Peyer's patch (tissue), 4 donors: ENCODE results near the gene ROR1. TPM values are rescaled to one million over a fixed set of nuclear protein-coding genes. Genes with fewer than 3 reads are reported as not detected.

Experiments used
- DNase-seq, 3 donors: peaks; one replicate each; pipeline ENCODE4 v3.0.0-alpha.2; 2017 to 2019
- H3K27ac ChIP-seq, 4 donors: fragments of 200-600 bp; sonication (generic); one replicate each; pipeline ENCODE4 v1.5.1; 2016 to 2019
- H3K27me3 ChIP-seq, 2 donors: fragments of 200-600 bp; sonication (generic); one replicate each; pipeline ENCODE4 v1.5.1; 2019
- H3K36me3 ChIP-seq, 3 donors: fragments of 200-600 bp; sonication (generic); one replicate each; pipeline ENCODE4 v1.5.1; 2016 to 2019
- H3K4me1 ChIP-seq, 4 donors: fragments of 200-600 bp; sonication (generic); one replicate each; pipeline ENCODE4 v1.5.1; 2016 to 2019
- H3K4me3 ChIP-seq, 4 donors: fragments of 200-600 bp; sonication (generic); 1 replicate in 3 of 4; 2 replicates in 1 of 4; pipeline ENCODE4 v1.5.1; 2016 to 2019; ENCODE audit warnings: mild to moderate bottlenecking in 1 of 4
- H3K9me3 ChIP-seq, 4 donors: fragments of 200-600 bp; sonication (generic); one replicate each; pipeline ENCODE4 v1.5.1; 2016 to 2019; ENCODE audit warnings: mild to moderate bottlenecking in 1 of 4
- POLR2A ChIP-seq, 2 donors: fragments of 450-650 bp; IDR thresholded peaks; one replicate each; pipeline ENCODE4 v1.5.1; 2017; ENCODE audit warnings: antibody characterized with exemption in 2 of 2, mild to moderate bottlenecking in 2 of 2, moderate library complexity in 2 of 2
- total RNA-seq, 4 donors: library from RNA; depleted of rRNA; stranded (reverse); fragments of >200 nt; gene quantifications; one replicate each; pipeline ENCODE4 v1.1.0, GENCODE V29; 2016
- TF ChIP-seq, protein P1 (sequence below), 6 experiments: fragments of 450-650 bp in 4 of 6; fragments of 200-600 bp in 2 of 6; sonication (generic) in 1 of 6; IDR thresholded peaks; one replicate each; pipeline ENCODE4 v1.5.1; 2017 to 2019; ENCODE audit warnings: antibody characterized with exemption in 6 of 6, mild to moderate bottlenecking in 3 of 6, moderate library complexity in 1 of 6

ROR1 gene
- total RNA-seq, 4 donors from 2014 or later, result 1.2 to 7.4 (median 4.7) TPM

DNA sequence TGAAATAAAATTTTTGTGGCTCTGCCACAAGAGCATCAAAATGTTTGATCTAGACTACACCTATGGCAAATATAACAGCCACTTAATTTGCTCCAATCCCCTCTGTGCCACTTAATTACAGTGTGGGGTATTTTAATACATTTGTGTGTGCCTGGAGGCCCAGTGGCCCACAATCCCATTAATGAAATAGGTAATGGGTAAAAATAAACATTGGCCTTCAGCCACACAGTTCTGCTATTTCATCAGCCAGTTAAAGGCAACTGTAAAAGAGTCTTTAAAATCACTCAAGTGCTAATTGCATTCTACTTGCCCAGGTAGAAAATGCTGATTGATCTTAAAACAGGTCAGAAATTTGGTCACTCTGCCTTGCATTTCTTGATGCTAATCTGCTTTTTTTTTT is 278.0 kb downstream of the ROR1 start:
- no peaks in the 10 kb centered on the region for H3K9me3 ChIP-seq
- no peaks in the 10 kb centered on the region for H3K36me3 ChIP-seq
- no peaks in the 10 kb centered on the region for H3K4me1 ChIP-seq
- no peak overlapping the region for H3K27ac ChIP-seq
- no peak for DNase-seq
- no peak for TF ChIP-seq POLR2A (IDR thresholded peaks at IDR 0.05)
- TF ChIP-seq, protein P1, sequence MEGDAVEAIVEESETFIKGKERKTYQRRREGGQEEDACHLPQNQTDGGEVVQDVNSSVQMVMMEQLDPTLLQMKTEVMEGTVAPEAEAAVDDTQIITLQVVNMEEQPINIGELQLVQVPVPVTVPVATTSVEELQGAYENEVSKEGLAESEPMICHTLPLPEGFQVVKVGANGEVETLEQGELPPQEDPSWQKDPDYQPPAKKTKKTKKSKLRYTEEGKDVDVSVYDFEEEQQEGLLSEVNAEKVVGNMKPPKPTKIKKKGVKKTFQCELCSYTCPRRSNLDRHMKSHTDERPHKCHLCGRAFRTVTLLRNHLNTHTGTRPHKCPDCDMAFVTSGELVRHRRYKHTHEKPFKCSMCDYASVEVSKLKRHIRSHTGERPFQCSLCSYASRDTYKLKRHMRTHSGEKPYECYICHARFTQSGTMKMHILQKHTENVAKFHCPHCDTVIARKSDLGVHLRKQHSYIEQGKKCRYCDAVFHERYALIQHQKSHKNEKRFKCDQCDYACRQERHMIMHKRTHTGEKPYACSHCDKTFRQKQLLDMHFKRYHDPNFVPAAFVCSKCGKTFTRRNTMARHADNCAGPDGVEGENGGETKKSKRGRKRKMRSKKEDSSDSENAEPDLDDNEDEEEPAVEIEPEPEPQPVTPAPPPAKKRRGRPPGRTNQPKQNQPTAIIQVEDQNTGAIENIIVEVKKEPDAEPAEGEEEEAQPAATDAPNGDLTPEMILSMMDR (IDR thresholded peaks at IDR 0.05), result no peak
- H3K27me3 ChIP-seq, result no peaks in the 10 kb centered on the region
- no peak overlapping the region for H3K4me3 ChIP-seq

DNA sequence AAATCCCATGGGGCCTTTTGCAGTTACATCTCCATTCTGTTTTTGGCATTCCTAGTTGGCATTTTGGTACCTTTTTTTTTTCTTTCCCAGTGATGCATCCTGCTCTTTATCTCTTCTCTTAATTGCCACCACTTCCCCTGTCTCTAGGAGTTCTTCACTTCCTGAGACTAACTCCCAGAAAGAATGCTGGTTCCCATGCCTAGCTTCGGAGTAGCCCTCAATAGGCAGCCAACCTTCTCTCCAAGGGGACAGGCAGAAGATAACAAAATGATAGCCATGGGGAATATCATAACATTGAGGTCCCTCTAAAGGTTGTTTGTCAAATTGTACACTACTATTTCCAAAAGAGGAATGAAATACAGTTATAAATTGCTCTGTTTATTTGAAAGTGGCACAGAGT is 279.0 kb downstream of the ROR1 start:
- Histone ChIP-seq H3K4me3 (no peak overlapping the region), H3K4me1 (no peaks in the 10 kb centered on the region), H3K36me3 (no peaks in the 10 kb centered on the region), H3K27me3 (no peaks in the 10 kb centered on the region), H3K27ac (no peak overlapping the region), H3K9me3 (no peaks in the 10 kb centered on the region)
- DNase-seq, result no peak
- no peak for TF ChIP-seq POLR2A (IDR thresholded peaks at IDR 0.05)
- TF ChIP-seq, protein P1 (IDR thresholded peaks at IDR 0.05), result no peak

DNA sequence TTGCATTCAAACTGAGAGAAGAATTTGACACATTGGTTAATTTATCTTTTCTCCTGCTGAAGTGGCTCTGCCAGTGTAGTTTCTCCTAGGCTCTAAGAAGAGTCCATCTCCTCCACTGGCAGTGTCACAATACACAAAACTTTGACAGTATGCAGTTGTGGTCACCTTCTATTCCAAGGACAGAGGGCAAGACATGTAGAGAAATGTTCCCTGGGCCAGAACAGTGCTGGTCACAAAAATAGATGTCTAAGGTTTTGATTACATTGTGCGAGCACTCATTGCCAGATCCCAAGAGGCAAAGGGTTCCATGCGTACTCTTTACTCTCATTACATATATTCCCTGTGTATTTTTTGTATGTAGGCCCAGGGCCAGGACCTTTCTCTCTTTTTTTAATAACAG is 281.5 kb downstream of the ROR1 start:
- Histone ChIP-seq H3K27ac (no peak overlapping the region), H3K4me1 (no peaks in the 10 kb centered on the region), H3K9me3 (no peaks in the 10 kb centered on the region), H3K36me3 (no peaks in the 10 kb centered on the region), H3K4me3 (no peak overlapping the region), H3K27me3 (no peaks in the 10 kb centered on the region)
- TF ChIP-seq, protein P1 (IDR thresholded peaks at IDR 0.05), result no peak
- TF ChIP-seq POLR2A (IDR thresholded peaks at IDR 0.05), result no peak
- no peak for DNase-seq

DNA sequence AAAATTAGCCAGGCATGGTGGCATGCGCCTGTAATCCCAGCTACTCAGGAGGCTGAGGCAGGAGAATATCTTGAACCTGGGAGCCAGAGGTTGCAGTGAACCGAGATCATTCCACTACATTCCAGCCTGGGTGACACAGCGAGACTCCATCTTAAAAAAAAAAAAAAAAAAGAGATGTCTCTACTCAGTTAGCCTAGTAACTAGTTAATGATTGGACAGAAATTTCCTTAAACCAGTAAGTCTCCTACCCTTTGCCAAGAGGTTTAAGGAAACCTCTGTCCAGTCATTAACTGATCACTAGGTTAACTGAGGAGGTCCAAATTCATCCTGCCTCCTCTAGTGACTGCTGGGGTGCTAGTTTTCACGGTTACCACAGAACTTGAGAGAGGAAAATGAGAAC is 285.7 kb downstream of the ROR1 start:
- no peak for TF ChIP-seq POLR2A (IDR thresholded peaks at IDR 0.05)
- TF ChIP-seq, protein P1 (IDR thresholded peaks at IDR 0.05), result no peak
- no peaks in the 10 kb centered on the region for H3K27me3 ChIP-seq
- H3K27ac ChIP-seq, result no peak overlapping the region
- H3K4me1 ChIP-seq, result no peaks in the 10 kb centered on the region
- no peaks in the 10 kb centered on the region for H3K36me3 ChIP-seq
- no peaks in the 10 kb centered on the region for H3K9me3 ChIP-seq
- no peak for DNase-seq
- H3K4me3 ChIP-seq, result no peak overlapping the region

DNA sequence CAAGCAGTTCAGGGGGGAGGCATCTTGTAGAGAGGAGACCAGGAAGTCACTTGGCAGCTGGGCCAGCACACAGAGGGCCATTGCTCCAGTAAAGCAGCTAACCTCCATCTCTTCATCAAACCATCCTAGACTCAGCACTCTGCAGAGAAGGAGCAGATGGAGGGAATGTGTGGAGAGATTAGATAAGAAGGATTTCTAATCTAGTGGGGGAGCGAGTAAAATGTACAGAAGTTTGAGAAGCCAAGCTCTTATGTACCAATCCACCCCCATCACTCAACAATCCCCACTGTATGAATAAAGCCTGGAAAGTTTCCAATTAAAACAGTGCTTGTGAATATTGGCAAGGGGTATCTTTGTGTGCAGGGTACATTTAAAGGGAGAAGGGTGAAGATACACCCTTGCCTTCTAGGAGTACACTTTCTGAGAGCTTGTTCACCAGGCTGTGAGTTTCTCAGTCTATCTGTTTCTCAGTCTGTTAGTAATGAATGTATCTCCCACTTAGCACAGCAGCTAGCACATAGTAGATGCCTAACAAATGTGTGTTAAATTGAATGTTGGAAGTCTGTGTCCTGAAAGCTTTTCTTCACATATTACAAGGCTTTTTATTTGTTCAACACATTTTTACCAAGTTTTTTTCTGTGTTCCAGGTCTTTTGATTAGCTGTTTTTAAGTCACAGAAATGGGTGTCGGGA is 286.9 kb downstream of the ROR1 start:
- Histone ChIP-seq H3K27me3 (no peaks in the 10 kb centered on the region), H3K27ac (no peak overlapping the region)
- TF ChIP-seq, protein P1 (IDR thresholded peaks at IDR 0.05), result no peak
- no peak for TF ChIP-seq POLR2A (IDR thresholded peaks at IDR 0.05)

More for the DNA sequence above, 286.9 kb downstream of the ROR1 start:
- H3K4me1 ChIP-seq, result no peaks in the 10 kb centered on the region
- no peaks in the 10 kb centered on the region for H3K9me3 ChIP-seq
- DNase-seq, result no peak
- H3K4me3 ChIP-seq, result no peak overlapping the region
- H3K36me3 ChIP-seq, result no peaks in the 10 kb centered on the region
